HEK293T (cell line): ENCODE measurements around the gene LZTR1.
A peak's percentile ranks its signal among the peaks of the same experiment; 100 is the strongest.

Source experiments
- CTCF ChIA-PET: fragments of 350-600 bp; formaldehyde crosslinking; extraction: SDS; loops from one replicate; lab custom pipeline; 2021; ENCODE audit warnings: antibody characterized with exemption, inconsistent platforms; lab: Yijun Ruan, JAX
- POLR2A ChIA-PET: fragments of 350-600 bp; formaldehyde crosslinking; extraction: SDS; loops from one replicate; lab custom pipeline; 2020; ENCODE audit warnings: antibody characterized with exemption, inconsistent platforms; lab: Yijun Ruan, JAX
- DNase-seq: peaks from one replicate; pipeline ENCODE4 v3.0.0; 2012; ENCODE audit warnings: mixed read lengths; ENCODE audit errors: extremely low spot score
- ARNT ChIP-seq: fragments of 450-650 bp; IDR thresholded peaks from 2 replicates; pipeline ENCODE4 v1.6.1; 2017; ENCODE audit warnings: mild to moderate bottlenecking
- BHLHE40 ChIP-seq: fragments of 450-650 bp; IDR thresholded peaks from 2 replicates; pipeline ENCODE4 v1.6.1; 2016; ENCODE audit warnings: mild to moderate bottlenecking, moderate library complexity, borderline replicate concordance
- CTBP1 ChIP-seq: fragments of 450-650 bp; IDR thresholded peaks from 2 replicates; pipeline ENCODE4 v1.6.1; 2016; ENCODE audit warnings: borderline replicate concordance
- ELF4 ChIP-seq: fragments of 450-650 bp; IDR thresholded peaks from 2 replicates; pipeline ENCODE4 v1.6.1; 2017; ENCODE audit warnings: antibody characterized with exemption
- FOXA1 ChIP-seq: fragments of 450-650 bp; IDR thresholded peaks from 2 replicates; pipeline ENCODE4 v1.6.1; 2016; ENCODE audit warnings: mild to moderate bottlenecking
- FOXK2 ChIP-seq: fragments of 450-650 bp; IDR thresholded peaks from 2 replicates; pipeline ENCODE4 v1.6.1; 2016; ENCODE audit warnings: mild to moderate bottlenecking
- FOXM1 ChIP-seq: fragments of 450-650 bp; IDR thresholded peaks from 2 replicates; pipeline ENCODE4 v1.6.1; 2017; ENCODE audit warnings: mild to moderate bottlenecking, borderline replicate concordance
- HDGF ChIP-seq: fragments of 450-650 bp; IDR thresholded peaks from 2 replicates; pipeline ENCODE4 v1.6.1; 2017; ENCODE audit warnings: antibody characterized with exemption, borderline replicate concordance
- L3MBTL2 ChIP-seq: fragments of 450-650 bp; conservative IDR thresholded peaks from 2 replicates; pipeline ENCODE4 v1.6.1; 2016; ENCODE audit warnings: mild to moderate bottlenecking
- LEF1 ChIP-seq: fragments of 450-650 bp; IDR thresholded peaks from 2 replicates; pipeline ENCODE4 v1.6.1; 2017; ENCODE audit warnings: mild to moderate bottlenecking, borderline replicate concordance
- NFRKB ChIP-seq: fragments of 450-650 bp; IDR thresholded peaks from 2 replicates; pipeline ENCODE4 v1.6.1; 2016; ENCODE audit warnings: mild to moderate bottlenecking, moderate library complexity
- SP1 ChIP-seq: fragments of 450-650 bp; IDR thresholded peaks from 2 replicates; pipeline ENCODE4 v1.6.1; 2017
- SUZ12 ChIP-seq: fragments of 450-650 bp; IDR thresholded peaks from 2 replicates; pipeline ENCODE4 v1.6.1; 2016; ENCODE audit warnings: mild to moderate bottlenecking
- TARDBP ChIP-seq: fragments of 450-650 bp; IDR thresholded peaks from 2 replicates; pipeline ENCODE4 v1.6.1; 2016
- ZNF384 ChIP-seq: fragments of 450-650 bp; IDR thresholded peaks from 2 replicates; pipeline ENCODE4 v1.6.1; 2016
- TF ChIP-seq, protein P1 (sequence below): fragments of 450-650 bp; IDR thresholded peaks from 2 replicates; pipeline ENCODE4 v1.6.1; 2016

Gene LZTR1

GRCh38 chr22:20982563-20982882 lies 426 bp downstream of the LZTR1 start:
- DNase-seq: no peak
- TF ChIP-seq FOXA1: no peak
- TF ChIP-seq NFRKB: no peak
- no peak for TF ChIP-seq ARNT
- TF ChIP-seq LEF1: no peak
- no peak for TF ChIP-seq TARDBP
- TF ChIP-seq, protein P1, sequence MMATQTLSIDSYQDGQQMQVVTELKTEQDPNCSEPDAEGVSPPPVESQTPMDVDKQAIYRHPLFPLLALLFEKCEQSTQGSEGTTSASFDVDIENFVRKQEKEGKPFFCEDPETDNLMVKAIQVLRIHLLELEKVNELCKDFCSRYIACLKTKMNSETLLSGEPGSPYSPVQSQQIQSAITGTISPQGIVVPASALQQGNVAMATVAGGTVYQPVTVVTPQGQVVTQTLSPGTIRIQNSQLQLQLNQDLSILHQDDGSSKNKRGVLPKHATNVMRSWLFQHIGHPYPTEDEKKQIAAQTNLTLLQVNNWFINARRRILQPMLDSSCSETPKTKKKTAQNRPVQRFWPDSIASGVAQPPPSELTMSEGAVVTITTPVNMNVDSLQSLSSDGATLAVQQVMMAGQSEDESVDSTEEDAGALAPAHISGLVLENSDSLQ: no peak
- TF ChIP-seq HDGF: no peak
- no peak for TF ChIP-seq SP1
- no peak for TF ChIP-seq CTBP1
- TF ChIP-seq BHLHE40: no peak
- TF ChIP-seq ZNF384: no peak
- TF ChIP-seq ELF4: no peak
- no peak for TF ChIP-seq FOXK2
- TF ChIP-seq FOXM1: no peak
- no peak for TF ChIP-seq SUZ12
- no peak for TF ChIP-seq L3MBTL2
- POLR2A ChIA-PET: interaction anchor here (0.6 to 4.1 kb wide), 38 partner anchors 9 to 184 kb away, joined by 3 to 121 read pairs (median 6); partner anchors contain the start of genes AIFM3, CRKL, LRRC74B and P2RX6
- CTCF ChIA-PET: interaction anchor here (0.6 to 1.1 kb wide), 5 partner anchors 9 to 126 kb away, joined by 3 to 8 read pairs (median 4); no protein-coding TSS in a partner anchor

DNA sequence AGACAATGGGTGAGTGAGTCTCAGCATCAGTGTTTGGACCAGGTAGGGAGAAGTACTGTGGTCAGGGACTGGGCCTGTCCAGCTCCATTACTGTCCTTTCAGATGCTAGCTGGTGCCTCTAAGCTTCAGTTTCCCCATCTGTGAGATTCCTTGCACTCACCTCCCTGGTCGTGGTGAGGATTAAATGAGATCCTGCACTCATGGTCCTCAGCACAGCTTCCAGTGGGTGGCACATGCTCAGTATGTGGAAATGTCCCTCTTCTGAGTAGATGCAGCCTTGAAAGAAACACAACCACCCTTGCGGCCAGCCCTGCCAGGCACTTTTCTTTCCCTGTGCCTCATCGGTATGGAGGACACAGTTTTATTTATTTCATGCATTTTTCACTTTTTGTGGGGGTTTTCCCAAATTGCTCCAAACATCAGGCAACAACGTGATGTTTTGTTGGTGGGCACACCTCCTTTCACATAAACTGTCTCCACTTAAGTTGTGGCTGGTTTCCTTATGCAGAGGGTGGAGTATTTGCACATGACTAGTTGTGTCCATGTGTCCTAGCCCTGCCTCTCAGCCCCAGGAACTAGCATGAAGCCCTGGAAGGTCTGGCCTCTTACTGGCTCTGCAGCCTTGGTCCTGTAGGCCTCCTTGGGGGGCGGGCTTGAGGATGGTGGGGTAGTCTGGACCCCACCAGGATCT lies 1.1 kb downstream of the LZTR1 start:
- ChIA-PET CTCF (interaction anchor here (1.1 kb wide), 1 partner anchor 120 kb away, joined by 7 read pairs; no protein-coding TSS in a partner anchor), POLR2A (interaction anchor here (1.6 to 4.1 kb wide), 6 partner anchors 13 to 119 kb away, joined by 9 to 121 read pairs (median 27); partner anchors contain the start of genes AIFM3 and THAP7)

GRCh38 chr22:20985720-20986119 lies 3.6 kb downstream of the LZTR1 start:
- no peak for DNase-seq
- ChIA-PET CTCF (no interaction called here), POLR2A (interaction anchor here (2.4 kb wide), 1 partner anchor 17 kb away, joined by 5 read pairs; the partner anchor contains the start of gene THAP7)
- no peak for TF ChIP-seq TARDBP

More for the DNA sequence above, 1.1 kb downstream of the LZTR1 start:
- TF ChIP-seq FOXK2 (no peak), FOXA1 (no peak), CTBP1 (no peak), LEF1 (no peak), SP1 (no peak), SUZ12 (no peak), BHLHE40 (no peak), ARNT (no peak), ELF4 (no peak), L3MBTL2 (no peak), HDGF (no peak), NFRKB (no peak), FOXM1 (no peak), TARDBP (no peak), ZNF384 (no peak)
- TF ChIP-seq, protein P1: no peak
- no peak for DNase-seq

DNA sequence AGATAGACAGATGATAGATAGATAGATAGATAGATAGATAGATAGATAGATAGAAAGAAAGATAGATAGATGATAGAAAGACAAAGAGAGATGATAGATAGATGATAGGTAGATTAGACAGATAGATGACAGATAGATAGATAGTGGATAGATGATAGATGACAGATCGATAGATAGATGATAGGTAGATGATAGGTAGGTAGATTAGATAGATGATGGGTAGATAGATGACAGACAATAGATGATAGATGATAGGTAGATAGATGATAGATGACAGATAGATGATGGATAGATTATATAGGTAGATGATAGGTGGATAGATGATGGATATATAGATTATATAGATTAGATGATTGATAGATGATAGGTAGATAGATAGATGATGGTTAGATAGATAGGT lies 4.3 kb downstream of the LZTR1 start:
- CTCF ChIA-PET: interaction anchor here (0.6 kb wide), 1 partner anchor 141 kb away, joined by 3 read pairs; no protein-coding TSS in a partner anchor
- POLR2A ChIA-PET: interaction anchor here (2.4 kb wide), 1 partner anchor 16 kb away, joined by 5 read pairs; the partner anchor contains the start of gene THAP7
- DNase-seq: no peak
- no peak for TF ChIP-seq BHLHE40
- TF ChIP-seq ZNF384: no peak
- no peak for TF ChIP-seq FOXK2
- no peak for TF ChIP-seq LEF1
- peak; percentile 50; the same call in 1 of the 2 replicates for TF ChIP-seq CTBP1
- no peak for TF ChIP-seq ARNT
- no peak; the same call in 1 of the 2 replicates for TF ChIP-seq L3MBTL2
- no peak for TF ChIP-seq HDGF
- no peak for TF ChIP-seq TARDBP
- TF ChIP-seq, protein P1: peak; percentile 75
- no peak for TF ChIP-seq NFRKB
- no peak for TF ChIP-seq FOXA1
- TF ChIP-seq ELF4: no peak

- DNase-seq: no peak
- POLR2A ChIA-PET: interaction anchor here (1.4 to 2.4 kb wide), 2 partner anchors 10 to 15 kb away, joined by 3 to 5 read pairs; partner anchors contain the start of gene THAP7
- TF ChIP-seq SUZ12 (no peak), CTBP1 (no peak), HDGF (no peak), NFRKB (no peak), FOXA1 (no peak), FOXK2 (no peak), ARNT (no peak), TARDBP (no peak), LEF1 (no peak), BHLHE40 (no peak), L3MBTL2 (no peak), SP1 (no peak), ZNF384 (no peak), ELF4 (no peak)
- TF ChIP-seq, protein P1: no peak
- CTCF ChIA-PET: no interaction called here
These were observed 5.3 kb downstream of the LZTR1 start for GRCh38 chr22:20987375-20987774.
